Thyroid gland (tissue), 4 donors: ENCODE results near the gene PNO1.
A peak's percentile ranks its signal among the peaks of the same experiment; 100 is the strongest.

Experiments used
- CTCF ChIP-seq, 6 experiments: fragments of 200-600 bp in 3 of 6; fragments of 450-650 bp in 3 of 6; sonication (generic) in 3 of 6; IDR thresholded peaks; one replicate each; pipeline ENCODE4 v1.5.1; 2016 to 2019; ENCODE audit warnings: antibody characterized with exemption in 6 of 6, mild to moderate bottlenecking in 2 of 6, inconsistent platforms in 1 of 6, moderate library complexity in 1 of 6
- POLR2A ChIP-seq, 2 donors: fragments of 450-650 bp; IDR thresholded peaks; one replicate each; pipeline ENCODE4 v1.6.1; 2017; ENCODE audit warnings: antibody characterized with exemption in 2 of 2, mild to moderate bottlenecking in 2 of 2, moderate library complexity in 1 of 2

- TF ChIP-seq CTCF (IDR thresholded peaks at IDR 0.05) (peak in 3 of 6 experiments; percentile 21 to 45 (median 27)), POLR2A (IDR thresholded peaks at IDR 0.05) (no peak)
Measured at GRCh38 chr2:68185541-68186164, 28.0 kb downstream of the PNO1 start.
